ENCODE data around the gene DDX59. TPM values are rescaled to one million over a fixed set of nuclear protein-coding genes. Genes with fewer than 3 reads are reported as not detected.

Gene DDX59
- total and polyA plus RNA-seq, 9 of the 15 experiments (the other 6 are each of a cell fraction or from before 2014, with no cell fraction given), result 8.3 to 30.4 (median 19.8) TPM

DNA sequence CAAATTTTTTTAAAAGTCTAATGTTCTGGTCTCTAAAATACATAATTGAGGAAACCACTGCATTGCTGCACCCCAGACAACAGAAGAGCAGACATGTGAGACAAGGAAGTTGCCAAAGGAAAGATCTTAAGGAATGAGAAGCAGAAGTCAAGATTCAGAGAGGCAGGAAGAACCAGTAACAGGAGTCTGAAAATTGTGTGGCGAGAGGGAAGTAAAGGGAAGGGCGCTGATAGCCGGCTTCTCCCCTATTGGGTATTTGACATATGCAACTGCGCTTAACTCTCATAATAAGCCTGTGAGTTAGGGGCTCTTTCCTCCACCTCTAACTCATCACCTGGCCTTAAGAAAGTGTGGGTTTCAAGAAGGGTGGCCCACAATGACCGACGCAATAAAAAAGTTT is 27.2 kb downstream of the DDX59 start (continued):
- TF ChIP-seq, protein P1, sequence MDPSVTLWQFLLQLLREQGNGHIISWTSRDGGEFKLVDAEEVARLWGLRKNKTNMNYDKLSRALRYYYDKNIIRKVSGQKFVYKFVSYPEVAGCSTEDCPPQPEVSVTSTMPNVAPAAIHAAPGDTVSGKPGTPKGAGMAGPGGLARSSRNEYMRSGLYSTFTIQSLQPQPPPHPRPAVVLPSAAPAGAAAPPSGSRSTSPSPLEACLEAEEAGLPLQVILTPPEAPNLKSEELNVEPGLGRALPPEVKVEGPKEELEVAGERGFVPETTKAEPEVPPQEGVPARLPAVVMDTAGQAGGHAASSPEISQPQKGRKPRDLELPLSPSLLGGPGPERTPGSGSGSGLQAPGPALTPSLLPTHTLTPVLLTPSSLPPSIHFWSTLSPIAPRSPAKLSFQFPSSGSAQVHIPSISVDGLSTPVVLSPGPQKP (CRISPR knock-in tag; IDR thresholded peaks at IDR 0.05), result no peak
- TF ChIP-seq RAD21 (CRISPR knock-in tag; conservative IDR thresholded peaks at IDR 0.05 in 1 of 2, IDR thresholded peaks at IDR 0.05 in 1 of 2) (0 out of 4 replicates have a peak, but pooled peaks have one; percentile 3 to 8), ZBTB1 (CRISPR knock-in tag; IDR thresholded peaks at IDR 0.05; ENCODE audit: borderline replicate concordance, low read depth) (no peak), ZNF583 (CRISPR knock-in tag; IDR thresholded peaks at IDR 0.05) (no peak), NUFIP1 (IDR thresholded peaks at IDR 0.05; ENCODE audit: partially characterized antibody) (no peak), TRIM28 (IDR thresholded peaks at IDR 0.05) (no peak), ETS2 (tag; IDR thresholded peaks at IDR 0.05; ENCODE audit: borderline replicate concordance, poor library complexity, severe bottlenecking) (no peak), NR4A1 (CRISPR knock-in tag; IDR thresholded peaks at IDR 0.05) (no peak), NR4A1 (tag; IDR thresholded peaks at IDR 0.05) (no peak)
- TF ChIP-seq, protein P2, sequence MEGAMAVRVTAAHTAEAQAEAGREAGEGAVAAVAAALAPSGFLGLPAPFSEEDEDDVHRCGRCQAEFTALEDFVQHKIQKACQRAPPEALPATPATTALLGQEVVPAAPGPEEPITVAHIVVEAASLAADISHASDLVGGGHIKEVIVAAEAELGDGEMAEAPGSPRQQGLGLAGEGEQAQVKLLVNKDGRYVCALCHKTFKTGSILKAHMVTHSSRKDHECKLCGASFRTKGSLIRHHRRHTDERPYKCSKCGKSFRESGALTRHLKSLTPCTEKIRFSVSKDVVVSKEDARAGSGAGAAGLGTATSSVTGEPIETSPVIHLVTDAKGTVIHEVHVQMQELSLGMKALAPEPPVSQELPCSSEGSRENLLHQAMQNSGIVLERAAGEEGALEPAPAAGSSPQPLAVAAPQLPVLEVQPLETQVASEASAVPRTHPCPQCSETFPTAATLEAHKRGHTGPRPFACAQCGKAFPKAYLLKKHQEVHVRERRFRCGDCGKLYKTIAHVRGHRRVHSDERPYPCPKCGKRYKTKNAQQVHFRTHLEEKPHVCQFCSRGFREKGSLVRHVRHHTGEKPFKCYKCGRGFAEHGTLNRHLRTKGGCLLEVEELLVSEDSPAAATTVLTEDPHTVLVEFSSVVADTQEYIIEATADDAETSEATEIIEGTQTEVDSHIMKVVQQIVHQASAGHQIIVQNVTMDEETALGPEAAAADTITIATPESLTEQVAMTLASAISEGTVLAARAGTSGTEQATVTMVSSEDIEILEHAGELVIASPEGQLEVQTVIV (CRISPR knock-in tag; IDR thresholded peaks at IDR 0.05; ENCODE audit: borderline replicate concordance), result 0 out of 2 replicates have a peak, but pooled peaks have one; percentile 12

Data from K562 (cell line).